ACHN (cell line): ENCODE measurements around the gene BCAS4.
"Not testable (repeated sequence)": the region's sequence is repeated elsewhere in the genome, so short reads cannot be mapped to it uniquely, and the experiment has no call there.

ENCODE experiments used
- DNase-seq: peaks from one replicate; pipeline ENCODE4 v3.0.0-alpha.2; 2015
- in situ Hi-C: cut with HindIII; loops from 2 replicates; pipeline ENCODE4 v1.10.0; 2017; ENCODE audit warnings: low sequenced_read_pairs, low pct_ligation_motif_present, low pct_unique_long_range_greater_than_20kb

The BCAS4 gene

DNA sequence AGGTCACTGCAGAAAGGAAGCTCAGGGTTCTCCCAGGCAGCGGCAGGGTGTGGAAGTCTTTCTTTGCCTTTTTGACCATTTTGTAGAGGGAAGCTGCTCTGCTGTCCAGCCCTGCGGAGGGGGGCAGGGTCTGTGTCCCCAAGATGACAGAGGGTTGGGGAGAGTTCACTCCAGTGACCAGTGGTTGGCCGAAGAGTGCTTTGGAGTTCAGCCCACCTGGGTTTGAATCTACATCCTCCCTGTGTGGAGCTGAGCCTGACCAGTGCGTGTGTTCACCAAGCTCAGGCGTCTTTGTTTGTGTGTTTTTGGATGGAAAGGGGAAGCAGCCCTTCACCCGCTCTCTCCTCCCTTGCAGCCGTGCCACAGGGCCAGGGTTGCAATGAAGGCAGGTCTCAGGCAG, 25.9 kb upstream of the BCAS4 start:
- DNase-seq, in situ Hi-C loops: not testable (repeated sequence)

DNA sequence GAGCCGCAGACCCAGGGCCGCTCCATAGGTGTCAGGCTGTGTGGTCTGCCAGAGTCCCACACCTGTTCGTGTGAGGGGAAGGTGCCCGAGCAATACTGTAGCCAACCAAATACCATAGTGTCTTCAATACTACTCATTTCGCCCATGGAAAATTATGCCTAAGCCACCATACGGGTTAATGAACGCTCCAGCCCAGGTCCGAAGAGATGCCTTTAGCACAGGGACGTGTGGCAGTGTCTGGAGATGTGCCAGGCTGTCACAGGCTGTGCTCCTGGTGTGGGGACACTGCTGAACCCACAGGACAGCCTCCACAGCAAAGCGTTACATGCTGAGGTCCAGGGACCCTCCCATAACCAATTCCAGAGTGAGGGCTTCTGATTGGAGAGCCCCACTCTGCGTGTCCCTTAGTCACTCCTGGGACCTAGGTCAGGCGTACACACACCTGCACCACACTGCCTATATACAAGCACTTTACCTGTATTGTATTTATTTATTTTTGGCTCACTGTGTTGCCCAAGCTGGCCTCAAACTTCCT, 25.2 kb upstream of the BCAS4 start:
- DNase-seq, result not testable (repeated sequence)

DNA sequence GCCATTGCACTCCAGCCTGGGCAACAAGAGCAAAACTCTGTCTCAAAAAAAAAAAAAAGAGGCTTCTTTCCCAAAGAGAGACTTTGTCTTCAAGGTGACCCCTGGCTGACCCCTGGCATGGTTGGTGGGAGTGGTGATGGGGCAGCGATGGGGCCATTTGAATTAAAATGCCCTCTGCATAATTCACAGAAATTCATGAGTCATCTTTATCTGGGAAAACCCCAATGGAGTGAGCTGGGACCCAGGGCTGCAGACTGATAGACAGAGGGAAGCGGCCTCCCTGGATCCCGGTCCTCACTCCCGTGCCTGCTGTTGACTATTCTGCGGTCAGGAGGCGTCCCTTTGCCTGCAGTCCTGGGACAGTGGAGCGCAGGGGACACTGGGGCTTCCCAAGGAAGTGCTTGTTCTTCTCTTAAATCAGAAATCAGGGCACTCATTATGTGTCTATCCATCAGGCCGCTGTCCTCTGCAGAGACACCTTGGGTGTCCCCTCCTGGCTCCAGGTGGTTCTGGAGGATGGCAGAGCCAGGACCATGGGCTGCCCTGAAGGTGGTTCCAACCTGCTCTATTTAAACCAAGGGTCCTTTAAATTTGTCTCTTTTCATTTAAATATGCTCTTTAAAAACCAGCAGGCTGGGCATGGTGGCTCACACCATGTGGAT, 23.3 kb upstream of the BCAS4 start:
- DNase-seq, in situ Hi-C loops: not testable (repeated sequence)

More for the DNA sequence above, 25.2 kb upstream of the BCAS4 start:
- in situ Hi-C loops, result not testable (repeated sequence)

DNA sequence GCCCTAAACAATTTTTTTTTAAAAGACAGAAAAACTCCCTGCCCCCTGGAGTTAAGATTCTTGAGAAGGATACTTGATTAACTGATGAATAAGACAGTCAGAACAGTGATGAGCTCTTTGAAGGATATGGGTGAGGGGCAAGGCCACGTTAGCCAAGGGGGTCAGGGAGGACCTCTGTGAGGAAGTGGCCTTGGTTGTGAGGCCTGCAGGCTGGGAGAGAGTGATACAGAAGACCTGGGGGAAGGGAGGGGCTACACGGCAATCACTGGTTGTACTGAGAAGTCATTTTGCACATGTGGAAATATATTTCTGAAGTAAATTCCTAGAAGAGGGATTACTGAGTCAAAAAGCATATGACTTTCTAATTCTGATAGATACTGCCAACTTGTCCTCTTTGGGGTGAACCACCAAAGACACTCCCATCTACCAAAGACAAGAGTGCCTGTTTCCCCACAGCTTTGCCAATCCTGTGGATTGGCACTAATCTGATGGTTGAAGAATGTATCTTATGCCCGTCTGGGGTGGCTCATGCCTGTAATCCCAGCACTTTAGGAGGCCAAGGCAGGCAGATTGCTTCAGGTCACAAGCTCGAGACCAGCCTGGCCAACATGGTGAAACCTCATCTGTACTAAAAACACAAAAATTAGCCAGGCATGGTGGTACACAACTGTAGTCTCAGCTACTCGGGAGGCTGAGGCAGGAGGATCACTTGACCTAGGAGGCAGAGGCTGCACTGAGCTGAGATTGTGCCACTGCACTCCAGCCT, 22.3 kb upstream of the BCAS4 start:
- DNase-seq, result no peak
- in situ Hi-C loops, result no loop called here

DNA sequence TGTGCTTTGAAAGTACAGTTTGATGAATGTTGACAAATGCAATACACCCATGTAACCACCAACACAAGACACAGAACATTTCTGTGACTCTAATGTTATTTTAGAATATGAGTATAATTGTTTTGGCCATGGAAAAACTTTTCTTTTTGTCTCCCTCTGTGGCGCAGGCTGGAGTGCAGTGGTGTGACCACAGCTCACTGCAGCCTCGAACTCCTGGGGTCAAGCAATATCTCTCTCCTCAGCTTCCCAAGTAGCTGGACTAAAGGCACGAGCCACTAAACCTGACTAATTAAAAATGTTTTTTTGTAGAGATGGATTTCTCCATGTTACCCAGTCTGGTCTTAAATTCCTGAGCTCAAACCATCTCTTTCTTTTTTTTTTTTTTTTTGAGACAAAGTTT, 20.3 kb upstream of the BCAS4 start:
- in situ Hi-C loops, result no loop called here
- no peak for DNase-seq

DNA sequence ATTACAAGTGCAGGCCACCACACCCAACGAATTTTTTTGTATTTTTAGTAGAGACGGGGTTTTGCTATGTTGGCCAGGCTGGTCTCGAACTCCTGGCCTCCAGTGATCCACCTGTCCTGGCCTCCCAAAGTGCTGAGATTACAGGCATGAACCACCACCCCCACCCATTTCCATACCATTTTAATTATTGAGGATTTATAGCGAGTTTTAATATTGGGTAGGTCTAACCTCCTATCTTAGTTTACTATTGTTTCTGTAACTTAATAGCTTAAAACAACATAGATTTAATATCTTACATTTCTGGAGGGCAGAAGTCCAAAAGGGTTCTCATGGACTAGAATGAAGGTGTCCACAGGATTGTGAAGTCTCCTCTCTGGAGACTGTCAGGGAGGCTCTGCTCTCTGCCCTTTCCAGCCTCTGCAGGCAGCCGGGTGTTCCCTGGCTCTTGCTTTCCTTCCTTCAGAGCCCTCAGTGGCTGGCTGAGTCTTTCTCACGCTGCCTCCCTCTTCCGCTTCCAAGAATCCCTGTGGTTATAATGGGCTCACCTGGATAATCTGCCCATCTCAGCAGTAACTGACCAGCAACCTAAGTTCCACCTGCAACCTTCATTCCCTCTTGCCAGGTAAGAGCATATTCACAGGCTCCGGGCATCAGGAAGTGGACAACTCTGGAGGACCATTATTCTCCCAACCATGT, 18.6 kb upstream of the BCAS4 start:
- in situ Hi-C loops, result no loop called here
- DNase-seq, result no peak

DNA sequence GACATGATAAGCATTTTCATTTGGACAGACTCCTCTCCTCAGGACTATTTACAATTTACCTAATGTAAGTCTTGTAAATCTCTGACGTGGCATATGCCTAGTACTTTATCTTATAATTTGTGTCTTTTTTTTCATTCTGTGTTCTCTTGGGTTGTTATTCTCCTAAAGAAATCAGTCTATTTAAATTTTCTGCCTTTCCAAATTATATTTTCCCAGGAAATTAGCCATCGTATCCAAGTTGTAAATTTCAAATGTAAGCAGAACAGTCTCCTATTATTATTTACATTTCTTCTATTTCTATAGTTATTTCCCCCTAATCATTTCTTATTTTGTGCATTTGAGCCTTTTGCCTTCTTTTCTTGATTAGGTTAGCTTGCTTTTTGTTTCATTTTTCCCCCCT, 17.5 kb upstream of the BCAS4 start:
- DNase-seq, result no peak
- in situ Hi-C loops, result no loop called here

DNA sequence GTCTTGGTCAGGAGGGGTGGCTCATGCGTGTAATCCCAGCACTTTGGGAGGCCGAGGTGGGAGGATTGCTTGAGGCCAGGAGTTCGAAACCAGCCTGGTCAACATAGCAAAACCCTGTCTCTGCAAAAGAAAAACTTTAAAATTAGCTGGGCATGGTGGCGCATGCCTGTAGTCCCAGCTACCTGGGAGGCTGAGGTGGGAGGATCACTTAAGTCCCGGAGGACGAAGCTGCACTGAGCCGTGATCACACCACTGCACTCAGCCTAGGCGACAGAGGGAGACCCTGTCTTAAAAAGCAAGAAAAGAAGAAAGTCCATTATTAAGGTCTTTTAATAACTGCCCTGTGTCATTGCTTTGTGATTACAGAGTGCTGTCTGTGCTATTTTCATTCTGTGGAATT, 15.9 kb upstream of the BCAS4 start:
- in situ Hi-C loops, DNase-seq: not testable (repeated sequence)

DNA sequence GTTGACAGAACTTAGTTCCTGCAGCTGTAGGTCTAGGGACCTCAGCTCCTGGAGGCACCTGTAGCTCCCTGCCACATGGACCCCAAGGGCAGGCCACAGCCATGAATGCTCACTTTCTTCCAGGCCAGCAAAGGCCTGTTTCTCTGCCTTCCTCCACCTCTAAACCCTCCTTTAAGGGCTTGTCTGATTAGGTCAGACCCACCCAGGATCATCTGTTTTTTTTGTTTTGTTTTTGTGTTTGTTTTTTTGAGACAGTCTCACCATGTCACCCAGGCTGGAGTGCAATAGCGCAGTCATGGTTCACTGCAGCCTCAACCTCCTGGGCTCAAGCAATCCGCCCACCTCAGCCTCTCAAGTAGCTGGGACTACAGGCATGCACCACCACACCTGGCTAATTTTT, 11.5 kb upstream of the BCAS4 start:
- no peak for DNase-seq
- in situ Hi-C loops, result no loop called here

DNA sequence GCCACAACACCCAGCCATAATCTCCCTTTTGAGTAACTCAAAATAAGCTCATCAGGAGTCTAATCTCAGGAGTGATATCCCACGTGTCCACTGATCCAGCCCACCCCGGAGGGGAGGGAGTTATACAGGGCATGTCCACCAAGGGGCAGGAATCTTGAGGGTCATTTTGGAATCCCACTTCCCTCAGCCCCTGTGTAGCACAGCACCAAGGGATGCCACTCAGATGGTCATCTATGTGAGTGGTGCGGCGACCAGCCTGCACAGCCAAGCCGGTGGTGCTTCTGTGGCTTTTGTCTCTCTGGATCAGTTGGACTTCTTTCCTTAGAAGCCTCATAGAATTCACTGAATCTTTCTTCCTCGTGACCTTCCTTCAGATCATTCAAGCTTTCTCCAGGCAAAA, 11.0 kb upstream of the BCAS4 start:
- in situ Hi-C loops, result no loop called here
- DNase-seq, result no peak

DNA sequence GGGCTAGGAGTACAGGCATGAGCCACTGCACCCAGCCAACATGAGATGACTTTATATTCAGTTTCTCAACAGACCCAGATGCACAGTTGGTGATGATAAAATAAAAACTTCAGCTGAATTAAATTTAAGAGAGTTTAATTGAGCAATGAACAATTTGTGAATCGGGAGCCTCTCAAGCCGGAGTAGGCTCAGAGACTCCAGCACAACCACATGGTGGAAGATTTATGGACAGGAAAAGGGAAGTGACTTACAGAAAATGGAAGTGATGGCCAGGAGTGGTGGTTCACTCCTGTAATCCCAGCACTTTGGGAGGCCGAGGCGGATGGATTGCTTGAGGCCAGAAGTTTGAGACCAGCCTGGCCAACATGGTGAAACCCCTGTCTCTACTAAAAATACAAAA, 10.4 kb upstream of the BCAS4 start:
- DNase-seq, result no peak
- in situ Hi-C loops, result no loop called here

DNA sequence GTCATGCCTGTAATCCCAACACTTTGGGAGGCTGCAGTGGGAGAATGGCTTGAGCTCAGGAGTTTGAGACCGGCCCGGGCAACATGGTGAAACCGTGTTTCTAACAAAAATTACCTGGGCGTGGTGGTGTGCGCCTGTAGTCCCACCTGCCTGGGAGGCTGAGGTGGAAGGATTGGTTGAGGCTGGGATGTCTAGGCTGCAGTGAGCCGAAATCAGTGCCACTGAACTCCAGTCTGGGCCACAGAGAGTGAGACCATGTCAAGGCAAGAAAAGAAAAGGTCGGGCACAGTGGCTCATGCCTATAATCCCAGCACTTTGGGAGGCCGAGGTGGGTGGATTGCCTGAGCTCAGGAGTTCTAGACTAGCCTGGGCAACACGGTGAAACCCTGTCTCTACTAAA, 8.2 kb upstream of the BCAS4 start:
- in situ Hi-C loops, result no loop called here

DNA sequence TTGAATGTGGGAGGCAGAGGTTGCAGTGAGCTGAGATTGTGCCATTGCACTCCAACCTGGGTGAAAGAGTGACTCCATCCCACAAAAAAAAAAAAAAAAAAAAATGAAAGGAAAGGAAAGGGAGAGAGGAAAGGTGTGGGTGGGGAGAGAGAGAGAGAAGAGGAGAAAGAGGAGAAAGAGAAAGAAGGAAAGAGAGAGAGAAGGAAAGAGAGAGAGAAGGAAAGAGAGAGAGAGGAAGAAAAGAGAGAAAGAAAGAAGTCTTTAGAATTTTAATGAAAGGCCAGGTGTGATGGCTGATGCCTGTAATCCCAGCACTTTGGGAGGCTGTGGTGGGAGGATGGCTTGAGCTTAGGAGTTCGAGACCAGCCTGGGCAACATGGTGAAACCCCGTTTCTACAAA, 7.7 kb upstream of the BCAS4 start:
- in situ Hi-C loops, result no loop called here
- DNase-seq, result no peak

More for the DNA sequence above, 8.2 kb upstream of the BCAS4 start:
- no peak for DNase-seq

DNA sequence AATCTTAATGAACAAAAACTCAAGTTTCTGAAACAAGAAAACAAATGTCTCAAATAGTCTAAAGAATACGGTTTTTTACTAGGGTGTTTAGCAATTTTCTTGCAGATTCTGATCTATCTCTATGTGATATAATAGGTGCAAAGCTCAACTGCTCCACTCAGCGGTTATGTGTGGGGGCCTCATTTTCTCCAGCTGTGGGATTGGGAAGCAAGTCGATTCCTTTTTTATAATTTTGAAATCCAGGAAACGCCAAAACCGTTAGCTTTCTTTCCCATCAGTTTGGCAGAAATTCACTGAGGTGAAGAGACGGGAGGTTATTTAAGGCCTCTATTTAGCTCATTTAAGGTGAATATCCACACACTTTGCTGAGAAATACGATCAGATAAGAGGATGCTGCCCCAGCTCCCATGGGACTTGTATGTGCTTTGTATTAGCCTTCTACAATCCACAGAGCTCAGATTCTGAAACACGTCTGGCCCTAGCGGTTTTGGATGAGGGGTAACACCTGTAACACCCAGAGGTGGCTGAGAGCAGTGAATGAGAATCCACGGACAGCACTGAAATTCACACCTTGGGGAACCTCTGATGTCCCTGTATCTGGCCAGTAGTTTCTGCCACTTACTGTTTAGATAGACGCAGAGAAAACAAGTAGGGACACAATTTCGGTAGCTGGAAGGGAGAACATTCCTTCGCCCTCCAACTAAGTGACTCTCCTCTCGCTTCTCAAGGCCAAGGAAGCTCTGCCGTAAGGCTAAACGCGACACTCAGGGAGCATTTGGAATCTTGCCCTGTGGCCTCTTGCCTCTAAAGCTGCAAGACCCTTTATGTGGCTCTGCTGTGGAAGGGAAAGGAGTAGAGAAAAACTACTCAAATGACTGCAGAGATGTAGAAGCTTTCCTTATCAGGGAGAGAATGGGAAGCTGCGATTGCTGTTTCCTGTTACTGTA, 6.5 kb upstream of the BCAS4 start:
- peak; percentile 77 for DNase-seq
- in situ Hi-C loops, result no loop called here

DNA sequence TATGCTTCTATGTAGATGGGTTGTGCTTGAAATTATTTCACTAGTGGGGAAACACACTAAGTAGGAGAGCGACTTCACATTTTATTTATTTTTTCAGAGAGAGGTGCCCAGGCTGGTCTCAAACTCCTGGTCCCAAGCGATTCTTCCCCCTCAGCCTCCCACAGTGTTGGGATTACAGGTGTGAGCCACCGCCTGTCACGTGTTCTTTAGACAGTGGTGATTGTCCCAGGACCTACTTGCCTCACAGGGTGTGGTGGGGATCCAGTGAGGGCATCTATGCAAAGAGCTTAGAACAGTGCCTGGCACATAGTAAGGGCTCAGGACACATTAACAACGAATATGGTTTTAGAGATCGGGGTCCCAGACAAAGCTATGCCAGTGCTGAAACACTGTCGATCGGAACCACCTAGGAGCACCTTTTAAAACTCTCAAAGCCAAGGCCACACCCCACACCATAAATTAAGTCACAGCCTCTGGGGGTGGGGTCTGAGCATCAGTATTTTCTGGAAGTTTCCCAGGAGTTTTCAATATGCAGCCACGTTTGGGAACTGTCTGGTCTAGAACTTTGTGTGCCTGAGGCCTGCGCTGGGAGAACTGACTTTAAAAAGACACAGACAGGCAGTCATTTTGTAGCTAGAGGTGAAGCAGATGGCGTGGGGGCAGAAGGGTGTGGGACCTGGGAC, 4.8 kb upstream of the BCAS4 start:
- in situ Hi-C loops, result no loop called here
- no peak for DNase-seq

DNA sequence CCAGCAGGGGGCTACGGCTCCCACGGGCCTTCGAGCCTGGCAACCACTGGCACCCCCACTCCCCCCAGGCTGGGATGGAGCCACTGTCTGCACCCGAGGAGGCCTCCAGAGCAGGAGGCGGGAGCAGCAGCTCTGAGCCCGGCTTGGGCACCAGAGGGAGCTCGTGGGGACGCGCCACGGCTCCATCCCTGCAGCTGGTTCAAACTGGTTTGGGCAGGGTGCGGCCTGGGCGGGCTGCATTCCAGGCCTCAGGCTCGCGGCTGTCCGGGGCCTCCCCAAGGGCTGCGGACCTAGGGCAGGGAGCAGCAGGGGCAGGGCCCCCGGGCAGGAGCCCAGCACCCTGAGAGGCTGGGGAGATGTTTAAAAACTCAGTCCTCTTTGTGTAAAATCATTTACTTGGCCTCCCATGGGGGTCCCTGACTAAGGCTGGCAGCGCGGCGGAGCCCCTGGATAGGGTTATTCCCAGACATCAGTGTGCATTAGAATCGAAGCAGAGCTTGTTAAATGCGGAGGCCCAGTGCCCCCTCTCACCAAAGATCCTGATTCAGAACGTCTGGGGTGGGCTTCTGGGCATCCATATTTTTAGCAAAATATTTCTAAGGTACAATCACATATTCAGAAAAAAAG, 4.1 kb upstream of the BCAS4 start:
- in situ Hi-C loops, result no loop called here

DNA sequence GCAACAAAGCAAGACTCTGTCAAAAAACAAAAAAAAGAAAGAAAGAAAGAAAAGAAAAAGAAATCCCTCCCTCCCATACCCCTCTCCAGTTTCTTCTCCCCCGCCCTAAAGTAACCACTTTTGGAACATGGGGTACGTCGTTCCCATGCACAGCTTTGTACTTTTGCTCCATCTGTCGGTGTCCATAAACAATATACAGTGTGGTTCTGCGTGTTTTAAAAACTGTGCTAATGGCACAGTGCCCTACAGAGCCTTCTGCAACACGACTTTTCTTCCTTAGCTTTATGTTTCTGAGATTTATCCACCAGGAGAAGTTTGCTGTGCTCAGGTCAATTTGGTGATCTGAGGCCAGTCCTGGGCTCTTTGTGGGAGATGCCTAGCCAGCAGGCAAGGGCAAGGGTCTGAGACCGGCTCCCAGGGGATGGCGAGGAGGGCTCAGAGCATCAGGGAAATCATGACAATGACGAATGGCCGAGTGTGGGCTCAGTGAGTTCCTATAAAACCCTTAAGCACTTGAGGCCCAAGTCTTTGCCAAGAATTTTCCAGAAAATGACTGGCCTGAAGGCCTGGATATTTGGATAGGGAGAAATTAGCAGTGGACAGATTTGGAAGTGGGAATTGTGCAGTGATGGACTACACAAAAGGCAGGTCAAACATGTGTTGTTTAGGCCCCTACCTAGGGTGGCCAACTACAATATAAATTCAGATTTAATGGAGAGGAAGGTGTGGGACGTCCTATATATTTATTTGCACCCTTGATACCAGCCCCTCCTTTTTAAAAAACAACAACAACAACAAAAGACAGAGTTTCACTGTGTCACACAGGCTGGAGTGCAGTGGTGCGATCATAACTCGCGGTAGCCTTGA, 1.9 kb upstream of the BCAS4 start:
- in situ Hi-C loops, result no loop called here
- DNase-seq, result no peak

More for the DNA sequence above, 4.1 kb upstream of the BCAS4 start:
- DNase-seq, result peak; percentile 87
